Caco-2 (cell line): ENCODE data around the gene OR1L4. TPM values are rescaled to one million over a fixed set of nuclear protein-coding genes. Genes with fewer than 3 reads are reported as not detected.

ENCODE experiments used
- BruUV-seq: library from RNA; stranded (reverse); fragments of 400-500 nt; replicated peaks from 2 replicates; lab custom pipeline; 2021; lab: Mats Ljungman, UMichigan
- CTCF ChIA-PET: fragments of 300-600 bp; sonication (Branson Sonifier 250); formaldehyde crosslinking; loops from one replicate; lab custom pipeline; 2022; ENCODE audit warnings: antibody characterized with exemption; lab: Charles Lee
- POLR2A ChIA-PET: fragments of 300-600 bp; sonication (Branson Sonifier 250); formaldehyde crosslinking; loops from one replicate; lab custom pipeline; 2022; ENCODE audit warnings: antibody characterized with exemption; lab: Charles Lee
- DNase-seq, 2 experiments: peaks; one replicate each; pipeline versions ENCODE4 v3.0.0 to v3.0.0-alpha.2; 2020 to 2022
- H3K27me3 ChIP-seq: replicated peaks from 2 replicates; pipeline ENCODE4 v1.6.0; 2011; ENCODE audit warnings: low read length; ENCODE audit not compliant: control insufficient read depth, insufficient read depth
- H3K36me3 ChIP-seq: 2 replicates; pipeline ENCODE4 v1.5.1; 2011; ENCODE audit warnings: low read length; ENCODE audit not compliant: control insufficient read depth, insufficient read depth
- H3K4me1 ChIP-seq: fragments of 250-450 bp; sonication (Bioruptor Pico); 2 replicates; pipeline ENCODE4 v1.5.1; 2020; ENCODE audit warnings: mild to moderate bottlenecking
- H3K4me3 ChIP-seq: 2 replicates; pipeline ENCODE4 v1.5.1; 2011; ENCODE audit warnings: low read depth, mild to moderate bottlenecking, control low read depth, low read length
- H3K9me3 ChIP-seq: fragments of 250-450 bp; sonication (Bioruptor Pico); 2 replicates; pipeline ENCODE4 v1.5.1; 2020; ENCODE audit warnings: mild to moderate bottlenecking, moderate library complexity
- H3K27ac Mint-ChIP-seq: one replicate; pipeline ENCODE4 v1.8.0; 2022; ENCODE audit warnings: mixed read lengths; ENCODE audit not compliant: unreplicated experiment
- H3K27me3 Mint-ChIP-seq: one replicate; pipeline ENCODE4 v1.8.0; 2022; ENCODE audit warnings: mixed read lengths; ENCODE audit not compliant: insufficient read depth, unreplicated experiment
- H3K36me3 Mint-ChIP-seq: one replicate; pipeline ENCODE4 v1.8.0; 2022; ENCODE audit warnings: mild to moderate bottlenecking, mixed read lengths; ENCODE audit not compliant: insufficient read depth, unreplicated experiment
- H3K4me1 Mint-ChIP-seq: one replicate; pipeline ENCODE4 v1.8.0; 2022; ENCODE audit warnings: low read depth, mixed read lengths; ENCODE audit not compliant: unreplicated experiment
- H3K4me3 Mint-ChIP-seq: one replicate; pipeline ENCODE4 v1.8.0; 2022; ENCODE audit warnings: mild to moderate bottlenecking, moderate library complexity, mixed read lengths; ENCODE audit not compliant: unreplicated experiment
- H3K9me3 Mint-ChIP-seq: one replicate; pipeline ENCODE4 v1.8.0; 2022; ENCODE audit warnings: mixed read lengths; ENCODE audit not compliant: unreplicated experiment
- CTCF ChIP-seq, 2 experiments: fragments of 200-600 bp in 1 of 2; IDR thresholded peaks; 1 replicate in 1 of 2; 2 replicates in 1 of 2; pipeline versions ENCODE4 v1.5.1 to v1.8.0; 2011 to 2022; ENCODE audit warnings: antibody characterized with exemption in 1 of 2, control low read depth in 1 of 2, inconsistent platforms in 1 of 2, low read depth in 1 of 2, low read length in 1 of 2, mild to moderate bottlenecking in 1 of 2, moderate library complexity in 1 of 2; ENCODE audit not compliant: insufficient read depth in 1 of 2, severe bottlenecking in 1 of 2, unreplicated experiment in 1 of 2
- intact Hi-C: fragments of 100-400 bp; cut with micrococcal nuclease; formaldehyde crosslinking; loops from one replicate; pipeline ENCODE4 v1.10.0; 2022; ENCODE audit not compliant: unreplicated experiment
- total RNA-seq: library from RNA; stranded (reverse); gene quantifications from 2 replicates; pipeline ENCODE4 v1.2.3, GENCODE V29; 2022

OR1L4 gene
- total RNA-seq, 1 experiment from 2014 or later: not detected

- intact Hi-C loops: no loop called here
- TF ChIP-seq CTCF (IDR thresholded peaks at IDR 0.05; ENCODE audit: insufficient read depth in 1 of 2, low read depth in 1 of 2, low read length in 1 of 2, severe bottlenecking in 1 of 2, unreplicated experiment in 1 of 2): no peak
- H3K27ac Mint-ChIP-seq: no peak overlapping the region
- H3K36me3 Mint-ChIP-seq: no peaks in the 10 kb centered on the region
- DNase-seq: no peak
- Histone ChIP-seq H3K4me1 (no peaks in the 10 kb centered on the region), H3K27me3 (no peaks in the 10 kb centered on the region), H3K36me3 (no peaks in the 10 kb centered on the region), H3K4me3 (no peak overlapping the region), H3K9me3 (peaks cover 10% of the 10 kb centered on the region)
- CTCF ChIA-PET: interaction anchor here (0.7 kb wide), 1 partner anchor 34 kb away, joined by 4 read pairs; no protein-coding TSS in a partner anchor
- H3K4me3 Mint-ChIP-seq: no peak overlapping the region
- no TSS peak for BruUV-seq
- peaks cover 26% of the 10 kb centered on the region for H3K9me3 Mint-ChIP-seq
- peaks cover 3% of the 10 kb centered on the region for H3K27me3 Mint-ChIP-seq
- H3K4me1 Mint-ChIP-seq: no peaks in the 10 kb centered on the region
- POLR2A ChIA-PET: no interaction called here
Measured at GRCh38 chr9:122754825-122755224, 31.0 kb downstream of the OR1L4 start.

GRCh38 chr9:122767817-122768216 lies 44.0 kb downstream of the OR1L4 start:
- DNase-seq: no peak
- peaks cover under 1% of the 10 kb centered on the region for H3K27me3 Mint-ChIP-seq
- H3K9me3 ChIP-seq: peaks cover 7% of the 10 kb centered on the region; the same call in 1 of the 2 replicates
- H3K27ac Mint-ChIP-seq: no peak overlapping the region
- H3K4me1 ChIP-seq: no peaks in the 10 kb centered on the region
- peaks cover 24% of the 10 kb centered on the region for H3K9me3 Mint-ChIP-seq
- BruUV-seq: no TSS peak
- no peak for TF ChIP-seq CTCF (IDR thresholded peaks at IDR 0.05; ENCODE audit: insufficient read depth in 1 of 2, low read depth in 1 of 2, low read length in 1 of 2, severe bottlenecking in 1 of 2, unreplicated experiment in 1 of 2)
- H3K36me3 ChIP-seq: no peaks in the 10 kb centered on the region
- intact Hi-C loops: loop anchor here (5.0 kb wide), 1 partner anchor 966 kb away; no protein-coding TSS in a partner anchor
- no peaks in the 10 kb centered on the region for H3K27me3 ChIP-seq
- no peak overlapping the region for H3K4me3 ChIP-seq
- no peak overlapping the region for H3K4me3 Mint-ChIP-seq
- H3K36me3 Mint-ChIP-seq: no peaks in the 10 kb centered on the region
- ChIA-PET POLR2A (no interaction called here), CTCF (no interaction called here)
- no peaks in the 10 kb centered on the region for H3K4me1 Mint-ChIP-seq

Other genes with a start within 250 kb of the OR1L4 start
- gene OR1J1, start 246.1 kb upstream of the OR1L4 start, total RNA-seq: not detected in 2 replicates
- gene OR1J2, start 213.2 kb upstream of the OR1L4 start, total RNA-seq: not detected in 2 replicates
- not detected in 2 replicates for gene OR1J4, start 204.8 kb upstream of the OR1L4 start, total RNA-seq
- not detected in 2 replicates for gene OR1N1, start 196.7 kb upstream of the OR1L4 start, total RNA-seq
- not detected in 2 replicates for gene OR1N2, start 170.9 kb upstream of the OR1L4 start, total RNA-seq
- not detected in 2 replicates for gene OR1L8, start 140.6 kb upstream of the OR1L4 start, total RNA-seq
- gene OR1Q1, start 109.3 kb upstream of the OR1L4 start, total RNA-seq: not detected in 2 replicates
- not detected in 2 replicates for gene OR1B1, start 66.4 kb upstream of the OR1L4 start, total RNA-seq
- not detected in 2 replicates for gene OR1L1, start 62.3 kb upstream of the OR1L4 start, total RNA-seq
- gene OR1L3, start 48.9 kb upstream of the OR1L4 start, total RNA-seq: not detected in 2 replicates
- not detected in 2 replicates for gene OR1L6, start 18.3 kb downstream of the OR1L4 start, total RNA-seq
- not detected in 2 replicates for gene OR5C1, start 64.9 kb downstream of the OR1L4 start, total RNA-seq
- not detected in 2 replicates for gene OR1K1, start 76.1 kb downstream of the OR1L4 start, total RNA-seq
- 20.7 and 20.8 TPM in 2 replicates for gene PDCL, start 104.6 kb downstream of the OR1L4 start, total RNA-seq
- gene RC3H2, start 181.4 kb downstream of the OR1L4 start, total RNA-seq: 53.8 and 55.5 TPM in 2 replicates
- gene ZBTB6, start 189.3 kb downstream of the OR1L4 start, total RNA-seq: 6.8 and 7.2 TPM in 2 replicates
- 8.7 and 10.3 TPM in 2 replicates for gene ZBTB26, start 207.5 kb downstream of the OR1L4 start, total RNA-seq
- 52.1 and 55.4 TPM in 2 replicates for gene RABGAP1, start 217.0 kb downstream of the OR1L4 start, total RNA-seq